ENCODE data around the gene SET. TPM values are rescaled to one million over a fixed set of nuclear protein-coding genes. Genes with fewer than 3 reads are reported as not detected.
A peak's percentile ranks its signal among the peaks of the same experiment; 100 is the strongest.

Gene SET
- total and polyA plus RNA-seq, 2 of the 13 experiments (the other 11 are each of a cell fraction or from before 2014, with no cell fraction given), result 94.2 to 611 TPM

- TF ChIP-seq, protein P1, sequence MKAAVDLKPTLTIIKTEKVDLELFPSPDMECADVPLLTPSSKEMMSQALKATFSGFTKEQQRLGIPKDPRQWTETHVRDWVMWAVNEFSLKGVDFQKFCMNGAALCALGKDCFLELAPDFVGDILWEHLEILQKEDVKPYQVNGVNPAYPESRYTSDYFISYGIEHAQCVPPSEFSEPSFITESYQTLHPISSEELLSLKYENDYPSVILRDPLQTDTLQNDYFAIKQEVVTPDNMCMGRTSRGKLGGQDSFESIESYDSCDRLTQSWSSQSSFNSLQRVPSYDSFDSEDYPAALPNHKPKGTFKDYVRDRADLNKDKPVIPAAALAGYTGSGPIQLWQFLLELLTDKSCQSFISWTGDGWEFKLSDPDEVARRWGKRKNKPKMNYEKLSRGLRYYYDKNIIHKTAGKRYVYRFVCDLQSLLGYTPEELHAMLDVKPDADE (CRISPR knock-in tag; IDR thresholded peaks at IDR 0.05), result no peak
- TF ChIP-seq SIX1 (CRISPR knock-in tag; IDR thresholded peaks at IDR 0.05; ENCODE audit: borderline replicate concordance) (0 out of 2 replicates have a peak, but pooled peaks have one; percentile 19), ZNF431 (CRISPR knock-in tag; IDR thresholded peaks at IDR 0.05; ENCODE audit: borderline replicate concordance, low read depth) (0 out of 2 replicates have a peak, but pooled peaks have one; percentile 84), ZNF484 (CRISPR knock-in tag; IDR thresholded peaks at IDR 0.05; ENCODE audit: borderline replicate concordance, low read depth) (no peak), MEF2D (CRISPR knock-in tag; IDR thresholded peaks at IDR 0.05) (peak; percentile 65), RAD51 (IDR thresholded peaks at IDR 0.05; ENCODE audit: borderline replicate concordance) (no peak), RBFOX2 (IDR thresholded peaks at IDR 0.05; ENCODE audit: low read depth, low read length) (peak; percentile 87), ZSCAN31 (CRISPR knock-in tag; IDR thresholded peaks at IDR 0.05; ENCODE audit: low read depth) (peak; percentile 75), ZNF570 (CRISPR knock-in tag; IDR thresholded peaks at IDR 0.05; ENCODE audit: borderline replicate concordance) (0 out of 2 replicates have a peak, but pooled peaks have one; percentile 54), HCFC1 (IDR thresholded peaks at IDR 0.05; ENCODE audit: low read depth, low read length) (peak; percentile 77), ZNF605 (CRISPR knock-in tag; IDR thresholded peaks at IDR 0.05) (0 out of 2 replicates have a peak, but pooled peaks have one; percentile 69)
- TF ChIP-seq, protein P2, sequence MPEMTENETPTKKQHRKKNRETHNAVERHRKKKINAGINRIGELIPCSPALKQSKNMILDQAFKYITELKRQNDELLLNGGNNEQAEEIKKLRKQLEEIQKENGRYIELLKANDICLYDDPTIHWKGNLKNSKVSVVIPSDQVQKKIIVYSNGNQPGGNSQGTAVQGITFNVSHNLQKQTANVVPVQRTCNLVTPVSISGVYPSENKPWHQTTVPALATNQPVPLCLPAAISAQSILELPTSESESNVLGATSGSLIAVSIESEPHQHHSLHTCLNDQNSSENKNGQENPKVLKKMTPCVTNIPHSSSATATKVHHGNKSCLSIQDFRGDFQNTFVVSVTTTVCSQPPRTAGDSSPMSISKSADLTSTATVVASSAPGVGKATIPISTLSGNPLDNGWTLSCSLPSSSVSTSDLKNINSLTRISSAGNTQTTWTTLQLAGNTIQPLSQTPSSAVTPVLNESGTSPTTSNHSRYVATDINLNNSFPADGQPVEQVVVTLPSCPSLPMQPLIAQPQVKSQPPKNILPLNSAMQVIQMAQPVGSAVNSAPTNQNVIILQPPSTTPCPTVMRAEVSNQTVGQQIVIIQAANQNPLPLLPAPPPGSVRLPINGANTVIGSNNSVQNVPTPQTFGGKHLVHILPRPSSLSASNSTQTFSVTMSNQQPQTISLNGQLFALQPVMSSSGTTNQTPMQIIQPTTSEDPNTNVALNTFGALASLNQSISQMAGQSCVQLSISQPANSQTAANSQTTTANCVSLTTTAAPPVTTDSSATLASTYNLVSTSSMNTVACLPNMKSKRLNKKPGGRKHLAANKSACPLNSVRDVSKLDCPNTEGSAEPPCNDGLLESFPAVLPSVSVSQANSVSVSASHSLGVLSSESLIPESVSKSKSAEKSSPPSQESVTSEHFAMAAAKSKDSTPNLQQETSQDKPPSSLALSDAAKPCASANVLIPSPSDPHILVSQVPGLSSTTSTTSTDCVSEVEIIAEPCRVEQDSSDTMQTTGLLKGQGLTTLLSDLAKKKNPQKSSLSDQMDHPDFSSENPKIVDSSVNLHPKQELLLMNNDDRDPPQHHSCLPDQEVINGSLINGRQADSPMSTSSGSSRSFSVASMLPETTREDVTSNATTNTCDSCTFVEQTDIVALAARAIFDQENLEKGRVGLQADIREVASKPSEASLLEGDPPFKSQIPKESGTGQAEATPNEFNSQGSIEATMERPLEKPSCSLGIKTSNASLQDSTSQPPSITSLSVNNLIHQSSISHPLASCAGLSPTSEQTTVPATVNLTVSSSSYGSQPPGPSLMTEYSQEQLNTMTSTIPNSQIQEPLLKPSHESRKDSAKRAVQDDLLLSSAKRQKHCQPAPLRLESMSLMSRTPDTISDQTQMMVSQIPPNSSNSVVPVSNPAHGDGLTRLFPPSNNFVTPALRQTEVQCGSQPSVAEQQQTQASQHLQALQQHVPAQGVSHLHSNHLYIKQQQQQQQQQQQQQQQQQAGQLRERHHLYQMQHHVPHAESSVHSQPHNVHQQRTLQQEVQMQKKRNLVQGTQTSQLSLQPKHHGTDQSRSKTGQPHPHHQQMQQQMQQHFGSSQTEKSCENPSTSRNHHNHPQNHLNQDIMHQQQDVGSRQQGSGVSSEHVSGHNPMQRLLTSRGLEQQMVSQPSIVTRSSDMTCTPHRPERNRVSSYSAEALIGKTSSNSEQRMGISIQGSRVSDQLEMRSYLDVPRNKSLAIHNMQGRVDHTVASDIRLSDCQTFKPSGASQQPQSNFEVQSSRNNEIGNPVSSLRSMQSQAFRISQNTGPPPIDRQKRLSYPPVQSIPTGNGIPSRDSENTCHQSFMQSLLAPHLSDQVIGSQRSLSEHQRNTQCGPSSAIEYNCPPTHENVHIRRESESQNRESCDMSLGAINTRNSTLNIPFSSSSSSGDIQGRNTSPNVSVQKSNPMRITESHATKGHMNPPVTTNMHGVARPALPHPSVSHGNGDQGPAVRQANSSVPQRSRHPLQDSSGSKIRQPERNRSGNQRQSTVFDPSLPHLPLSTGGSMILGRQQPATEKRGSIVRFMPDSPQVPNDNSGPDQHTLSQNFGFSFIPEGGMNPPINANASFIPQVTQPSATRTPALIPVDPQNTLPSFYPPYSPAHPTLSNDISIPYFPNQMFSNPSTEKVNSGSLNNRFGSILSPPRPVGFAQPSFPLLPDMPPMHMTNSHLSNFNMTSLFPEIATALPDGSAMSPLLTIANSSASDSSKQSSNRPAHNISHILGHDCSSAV (CRISPR knock-in tag; IDR thresholded peaks at IDR 0.05; ENCODE audit: borderline replicate concordance), result no peak
Measured at GRCh38 chr9:128656416-128657343, 32.3 kb upstream of the SET start, which contains the start of gene DYNC2I2 (continued).
